OCI-M2 (cell line): ENCODE data around the gene FSTL4.
"Not testable (repeated sequence)": the region's sequence is repeated elsewhere in the genome, so short reads cannot be mapped to it uniquely, and the experiment has no call there.

ENCODE experiments used
- DNase-seq: peaks from one replicate; lab custom pipeline; 2025; ENCODE audit not compliant: unreplicated experiment; lab: John Stamatoyannopoulos, UW

The FSTL4 gene

DNA sequence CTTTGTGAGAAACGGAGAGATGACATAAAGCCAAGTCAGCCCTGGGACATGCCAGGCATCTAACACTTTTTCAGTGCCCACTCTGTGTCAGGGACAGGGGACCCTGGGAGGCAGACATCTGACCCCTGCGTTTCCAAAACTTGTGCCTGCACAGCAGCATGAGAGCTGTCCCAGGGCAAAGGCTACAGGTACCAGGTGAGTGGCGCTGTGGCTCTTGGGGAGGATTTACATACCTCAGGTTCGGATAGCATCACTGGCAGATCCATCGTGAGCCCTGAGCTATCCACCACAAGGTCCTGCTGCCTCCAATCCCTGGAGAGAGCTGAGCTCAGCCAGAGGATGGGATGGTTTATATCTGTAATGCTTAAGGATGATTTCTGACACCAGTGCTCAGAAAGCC is 52.4 kb downstream of the FSTL4 start:
- DNase-seq, result no peak

DNA sequence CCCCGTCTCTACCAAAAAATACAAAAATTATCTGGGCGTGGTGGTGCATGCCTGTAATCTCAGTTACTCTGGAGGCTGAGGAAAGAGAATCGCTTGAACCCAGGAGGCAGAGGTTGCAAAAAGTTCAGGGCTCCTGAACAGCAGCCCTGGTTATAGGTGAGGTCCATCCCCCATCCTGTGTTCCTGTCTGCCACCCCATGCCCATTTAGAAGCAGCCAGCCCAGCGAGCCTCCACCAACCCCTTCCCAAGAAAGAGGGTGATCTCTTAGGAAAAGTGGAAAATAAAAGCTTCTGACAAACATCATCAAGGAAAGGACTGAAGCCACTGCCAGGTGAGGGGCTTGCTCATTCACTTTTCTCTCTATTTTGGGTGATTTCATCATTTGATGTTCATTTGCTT is 55.8 kb downstream of the FSTL4 start:
- DNase-seq, result no peak

GRCh38 chr5:133554279-133554678 is 58.1 kb downstream of the FSTL4 start:
- no peak for DNase-seq

GRCh38 chr5:133552925-133553525 is 59.3 kb downstream of the FSTL4 start:
- DNase-seq, result no peak

GRCh38 chr5:133546500-133546899 is 65.8 kb downstream of the FSTL4 start:
- DNase-seq, result no peak

GRCh38 chr5:133544346-133544745 is 68.0 kb downstream of the FSTL4 start:
- DNase-seq, result no peak

- no peak for DNase-seq
Observed at GRCh38 chr5:133539818-133540217, 72.5 kb downstream of the FSTL4 start.

- no peak for DNase-seq
Observed at GRCh38 chr5:133538718-133539117, 73.6 kb downstream of the FSTL4 start.

- DNase-seq, result not testable (repeated sequence)
Observed at GRCh38 chr5:133535241-133535929, 77.0 kb downstream of the FSTL4 start.

DNA sequence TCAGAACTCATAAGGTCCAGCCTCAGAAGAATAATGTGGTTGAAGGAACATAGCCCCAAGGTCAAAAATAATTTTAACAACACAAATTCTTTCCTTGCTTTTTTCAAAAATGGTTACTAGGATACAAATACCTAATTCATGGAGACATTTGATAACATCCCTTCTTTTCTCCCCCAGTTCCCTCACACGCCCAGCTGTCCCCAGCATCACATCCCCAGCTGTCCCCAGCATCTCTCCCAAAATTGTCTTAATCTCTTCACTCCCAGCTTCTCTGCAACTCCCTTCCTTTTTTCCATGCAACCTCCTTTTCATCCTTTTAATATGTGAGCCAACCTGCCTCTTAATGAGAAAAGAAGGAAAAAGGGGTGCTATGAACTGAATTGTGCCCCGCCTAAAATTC is 77.8 kb downstream of the FSTL4 start:
- no peak for DNase-seq

GRCh38 chr5:133533541-133533940 is 78.8 kb downstream of the FSTL4 start:
- DNase-seq, result no peak

DNA sequence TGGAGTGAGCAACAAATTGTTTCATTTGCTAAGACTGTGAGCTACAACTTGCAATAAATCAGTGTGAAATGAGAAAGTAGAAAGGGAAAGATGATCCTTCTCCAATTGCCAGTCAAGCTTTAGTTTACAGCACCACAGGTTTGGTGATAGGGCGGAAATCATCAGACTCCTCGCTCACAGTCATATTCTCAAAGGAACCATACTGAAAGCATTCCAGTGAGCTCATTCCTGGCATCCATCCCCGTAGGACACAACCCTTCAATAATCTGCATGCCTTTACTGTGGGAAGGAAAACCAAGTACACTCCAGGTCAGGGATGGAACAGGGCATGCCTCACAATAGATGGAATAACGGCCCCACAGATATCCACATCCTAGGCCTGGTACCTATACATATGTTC is 80.7 kb downstream of the FSTL4 start:
- no peak for DNase-seq

DNA sequence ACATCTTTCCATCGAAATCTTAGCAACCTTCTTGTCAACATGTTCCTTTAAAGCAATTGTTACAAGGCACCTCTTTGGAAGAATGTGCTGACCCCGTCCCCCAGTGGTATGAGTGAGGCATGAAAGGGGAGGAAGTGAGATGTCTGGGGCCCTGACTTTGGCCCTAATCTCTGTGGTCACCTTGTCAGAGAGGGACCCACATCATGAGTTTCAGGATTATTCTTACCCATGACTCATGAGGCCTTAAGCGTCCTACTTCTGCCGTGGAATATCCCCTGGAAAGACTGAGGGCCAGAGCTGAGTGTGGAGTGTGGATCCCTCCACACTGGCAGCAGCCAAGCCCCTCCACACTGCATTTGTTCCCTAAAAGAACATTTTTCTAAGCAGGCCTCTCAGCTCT is 81.2 kb downstream of the FSTL4 start:
- no peak for DNase-seq

DNA sequence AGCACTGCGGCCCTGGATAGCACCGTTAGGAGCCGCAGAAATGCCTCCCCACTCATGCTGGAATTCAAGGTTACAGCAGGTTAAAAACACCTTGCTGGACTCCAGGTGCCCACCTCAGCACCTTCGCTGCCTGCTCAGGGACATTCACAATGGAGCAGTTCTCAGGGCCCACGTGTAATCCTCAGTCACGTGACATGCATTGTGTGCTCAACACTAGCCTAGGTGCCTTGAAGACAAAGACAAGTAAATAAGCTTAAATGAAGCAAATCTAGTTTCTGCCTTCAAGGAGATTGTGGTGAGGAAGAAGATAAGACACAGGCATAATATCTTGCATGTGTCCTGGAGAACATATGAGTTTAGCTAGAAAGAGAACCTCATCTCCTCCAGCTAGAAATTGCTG is 82.1 kb downstream of the FSTL4 start:
- no peak for DNase-seq

GRCh38 chr5:133528841-133529240 is 83.5 kb downstream of the FSTL4 start:
- DNase-seq, result no peak

- DNase-seq, result no peak
Observed at GRCh38 chr5:133527311-133527710, 85.0 kb downstream of the FSTL4 start.

GRCh38 chr5:133526368-133526767 is 86.0 kb downstream of the FSTL4 start:
- DNase-seq, result no peak

DNA sequence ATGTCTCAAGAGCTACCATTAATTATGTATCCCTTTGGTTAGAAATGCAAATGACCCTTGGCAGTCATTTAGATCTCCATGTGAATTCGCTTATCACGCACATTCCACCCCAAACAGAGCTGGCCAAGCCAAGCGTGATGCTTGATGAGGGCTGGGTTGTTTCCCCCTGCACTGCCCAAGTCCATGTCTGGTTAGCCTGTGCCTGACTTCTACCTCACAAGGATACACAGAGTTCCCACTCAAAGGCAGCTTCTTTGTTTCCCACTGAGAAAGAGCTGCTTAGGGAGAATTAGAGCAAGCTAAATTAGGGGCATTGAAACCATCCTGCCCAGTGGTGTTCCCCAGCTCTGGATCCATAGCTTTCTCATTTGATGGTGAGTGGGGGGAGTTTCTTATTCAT is 87.2 kb downstream of the FSTL4 start:
- no peak for DNase-seq

GRCh38 chr5:133524666-133525065 is 87.7 kb downstream of the FSTL4 start:
- no peak for DNase-seq

DNA sequence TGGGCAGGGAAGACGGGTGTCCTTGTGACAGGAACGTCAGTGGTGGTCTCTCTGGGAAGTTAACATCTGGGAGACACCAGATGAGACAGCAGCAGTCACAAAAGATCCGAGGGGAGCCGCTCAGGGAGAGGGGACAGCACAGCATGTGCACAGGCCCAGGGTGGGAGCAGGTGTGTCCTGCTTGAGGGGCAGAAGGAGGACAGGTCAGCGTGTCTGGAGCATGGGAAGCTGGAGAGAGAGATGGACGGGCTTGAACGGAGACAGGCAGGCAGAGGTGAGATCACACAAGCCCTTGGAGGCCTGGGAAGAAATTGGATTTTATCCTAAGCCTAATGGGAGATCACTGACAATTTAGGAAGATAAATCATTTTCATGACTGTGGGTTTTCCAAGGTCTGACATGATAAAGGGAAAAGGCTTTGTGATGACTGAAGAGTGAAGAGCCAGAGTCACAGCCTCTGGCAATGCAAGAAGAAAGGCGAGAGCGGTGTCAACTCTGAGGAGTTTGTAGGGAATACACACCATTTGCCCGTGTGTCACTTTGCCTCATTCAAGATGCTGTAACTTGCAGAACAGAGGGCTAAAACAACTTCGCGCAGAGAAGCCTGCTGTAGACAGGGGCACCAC is 88.3 kb downstream of the FSTL4 start:
- no peak for DNase-seq

- no peak for DNase-seq
Observed at GRCh38 chr5:133523013-133523658, 89.2 kb downstream of the FSTL4 start.

DNA sequence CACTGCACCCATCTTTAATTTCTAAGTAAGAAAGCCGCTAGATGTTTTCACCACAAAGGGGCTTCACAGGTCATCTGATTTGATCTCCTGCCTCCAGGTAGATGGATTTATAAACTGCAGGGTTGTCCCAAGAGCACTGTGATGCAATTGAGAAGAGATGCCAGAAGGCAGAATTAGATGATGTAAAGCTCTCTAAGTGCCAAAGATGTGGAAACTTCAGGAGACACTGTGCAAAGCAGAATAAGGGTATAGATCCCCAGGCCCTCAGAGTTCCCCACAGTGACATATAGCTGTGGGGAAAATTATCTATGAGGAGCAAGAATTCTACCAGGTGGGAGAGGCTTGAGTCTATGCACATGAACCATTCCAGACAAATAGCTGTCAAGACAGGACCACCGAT is 90.5 kb downstream of the FSTL4 start:
- no peak for DNase-seq
